HG03571 (cell line): Measurements from ENCODE around the gene EMID1.

Experiments used
- ATAC-seq: cut with Tn5 transposase; IDR thresholded peaks from one replicate; pipeline ENCODE4 v1.9.1; 2021; ENCODE audit not compliant: unreplicated experiment

Gene EMID1

DNA sequence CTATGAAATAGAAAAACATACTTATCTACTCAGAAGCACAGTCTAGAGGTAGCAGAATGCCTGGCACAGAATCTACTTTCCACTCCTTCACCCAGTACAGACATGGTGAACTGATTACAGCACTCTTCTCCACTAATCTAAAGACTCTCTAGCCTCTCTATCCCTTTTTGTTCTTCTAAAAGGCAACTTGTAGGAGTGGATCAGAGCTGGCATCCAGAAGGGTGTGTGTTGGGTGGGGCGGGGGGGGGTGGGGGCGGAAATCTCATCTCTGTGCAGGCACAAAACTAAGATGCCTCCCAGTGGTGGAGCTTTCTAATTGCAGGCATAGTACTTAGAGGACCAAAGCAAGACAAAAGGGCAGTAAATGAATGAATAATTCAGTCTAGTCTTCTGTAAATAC lies 11.5 kb upstream of the EMID1 start:
- ATAC-seq, result no peak

DNA sequence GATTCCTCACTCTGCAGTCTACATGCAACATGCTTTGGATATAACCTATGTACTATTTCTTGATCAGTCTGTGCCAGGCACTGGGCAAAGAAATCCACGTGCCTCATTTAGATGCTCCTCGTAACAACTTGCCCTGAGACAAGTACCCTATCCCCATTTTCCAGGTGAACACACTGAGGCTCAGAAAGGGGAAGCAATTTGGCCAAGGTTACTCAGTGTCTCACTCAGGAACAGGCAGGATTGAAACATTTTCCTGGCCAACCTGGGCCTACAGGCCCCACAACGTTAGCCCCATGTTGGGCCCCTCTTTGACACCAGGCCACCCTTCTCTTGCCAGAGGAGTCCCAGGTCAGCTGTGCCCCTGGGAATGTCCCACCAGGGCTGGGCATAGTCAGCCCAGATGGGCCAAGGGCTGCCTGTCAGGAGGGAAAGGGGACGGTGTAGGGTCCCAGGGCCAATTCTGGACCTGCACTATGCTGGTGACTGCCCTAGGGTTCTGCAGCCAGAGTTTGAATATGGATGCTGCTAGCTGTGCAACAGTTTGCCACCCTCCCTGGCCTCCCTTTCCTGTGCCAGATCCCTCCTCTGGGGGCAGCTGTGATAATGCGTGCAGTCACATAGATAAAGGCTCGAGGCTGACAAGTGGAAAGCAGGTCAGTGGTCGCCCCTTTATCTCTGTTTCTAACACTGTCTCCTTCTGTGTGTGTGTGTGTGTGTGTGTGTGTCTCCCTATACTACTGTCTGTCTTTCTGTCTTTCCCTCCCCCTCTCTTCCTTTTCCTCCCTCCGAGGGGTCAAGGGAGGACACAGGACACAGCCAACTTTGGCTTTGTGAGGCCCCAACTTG lies 10.4 kb upstream of the EMID1 start:
- no peak for ATAC-seq

- no peak for ATAC-seq
These were observed 9.6 kb upstream of the EMID1 start for GRCh38 chr22:29195964-29196666.

- ATAC-seq, result no peak
These were observed 8.6 kb upstream of the EMID1 start for GRCh38 chr22:29197096-29197495.

GRCh38 chr22:29198240-29198639 lies 7.5 kb upstream of the EMID1 start:
- no peak for ATAC-seq

DNA sequence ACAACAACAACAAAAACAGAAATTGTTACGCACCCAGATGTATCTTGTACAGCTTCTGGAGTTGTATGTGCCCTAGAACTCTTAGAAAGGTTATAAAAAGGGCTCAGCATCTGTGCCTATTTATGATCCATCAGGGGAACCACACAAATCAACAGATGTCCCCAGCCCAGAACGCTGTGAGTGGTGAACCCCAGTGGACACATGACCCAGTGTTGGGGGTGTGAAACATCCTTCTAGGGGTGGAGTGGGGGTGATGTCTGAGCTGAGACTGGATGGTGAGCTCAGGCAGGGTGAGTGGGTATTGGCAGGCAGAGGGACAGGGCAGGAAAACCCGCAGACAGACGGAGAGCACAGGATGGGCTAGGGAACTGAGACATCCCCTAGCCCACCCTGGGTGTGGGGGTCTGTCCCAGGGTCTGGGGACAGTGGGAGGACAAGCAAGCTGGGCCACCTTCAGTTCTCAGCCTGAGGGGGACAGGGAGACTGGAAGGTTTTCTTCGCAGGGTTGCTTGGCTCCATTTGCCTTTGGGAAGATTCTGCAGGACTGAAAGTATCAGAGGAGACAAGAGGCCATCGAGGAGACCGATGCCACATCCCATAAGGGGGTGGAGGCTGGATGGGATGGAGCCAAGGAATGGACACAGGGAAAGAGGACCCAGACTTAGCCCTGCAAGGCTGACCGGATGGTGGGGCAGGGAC lies 5.8 kb upstream of the EMID1 start:
- ATAC-seq, result no peak

DNA sequence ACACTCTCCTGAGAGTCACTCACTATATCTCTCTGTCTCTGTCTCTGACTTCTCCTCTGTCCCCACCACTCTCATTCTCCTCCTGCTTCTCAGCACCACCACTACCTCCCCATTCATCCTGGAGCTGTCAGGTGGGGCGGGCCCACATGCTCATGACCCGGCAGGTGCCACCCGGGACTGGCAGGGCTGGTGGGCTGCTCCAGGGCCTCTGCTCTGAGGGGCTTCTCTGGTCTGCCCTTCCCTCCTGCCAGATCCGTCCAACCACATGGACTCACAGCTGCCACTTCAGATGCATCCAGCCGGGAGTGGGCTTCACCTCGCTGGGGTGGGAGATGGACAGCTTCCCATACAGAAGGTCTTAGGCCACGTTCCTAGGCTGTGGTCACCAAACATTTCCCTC lies 4.8 kb upstream of the EMID1 start:
- no peak for ATAC-seq

DNA sequence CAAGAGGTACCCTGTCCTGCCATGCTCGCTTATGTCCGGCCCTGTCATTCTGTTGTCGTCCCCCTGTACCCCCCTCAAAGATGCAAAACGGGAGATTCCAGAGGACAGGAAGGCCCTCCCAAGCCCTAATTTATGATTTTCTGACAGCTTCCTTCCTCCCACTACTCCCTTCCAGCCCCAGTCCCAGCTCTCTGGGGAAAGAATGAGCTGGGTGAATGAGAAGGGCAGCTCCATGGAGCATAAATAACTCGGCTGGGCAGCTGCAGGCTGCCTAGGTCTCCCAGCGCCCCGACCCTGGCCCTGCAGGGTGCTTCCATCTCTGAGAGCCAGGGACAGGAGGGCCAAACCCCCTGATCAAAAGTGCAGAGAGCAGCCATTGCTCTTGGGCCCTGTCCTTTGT lies 3.9 kb upstream of the EMID1 start:
- no peak for ATAC-seq

- ATAC-seq, result peak; percentile 68
These were observed 3.2 kb upstream of the EMID1 start for GRCh38 chr22:29202212-29203192.

- no peak for ATAC-seq
These were observed 1.9 kb upstream of the EMID1 start for GRCh38 chr22:29203488-29204454.

GRCh38 chr22:29204455-29205183 lies 1.1 kb upstream of the EMID1 start:
- ATAC-seq, result no peak

GRCh38 chr22:29205252-29205593 lies 473 bp upstream of the EMID1 start:
- ATAC-seq, result no peak

DNA sequence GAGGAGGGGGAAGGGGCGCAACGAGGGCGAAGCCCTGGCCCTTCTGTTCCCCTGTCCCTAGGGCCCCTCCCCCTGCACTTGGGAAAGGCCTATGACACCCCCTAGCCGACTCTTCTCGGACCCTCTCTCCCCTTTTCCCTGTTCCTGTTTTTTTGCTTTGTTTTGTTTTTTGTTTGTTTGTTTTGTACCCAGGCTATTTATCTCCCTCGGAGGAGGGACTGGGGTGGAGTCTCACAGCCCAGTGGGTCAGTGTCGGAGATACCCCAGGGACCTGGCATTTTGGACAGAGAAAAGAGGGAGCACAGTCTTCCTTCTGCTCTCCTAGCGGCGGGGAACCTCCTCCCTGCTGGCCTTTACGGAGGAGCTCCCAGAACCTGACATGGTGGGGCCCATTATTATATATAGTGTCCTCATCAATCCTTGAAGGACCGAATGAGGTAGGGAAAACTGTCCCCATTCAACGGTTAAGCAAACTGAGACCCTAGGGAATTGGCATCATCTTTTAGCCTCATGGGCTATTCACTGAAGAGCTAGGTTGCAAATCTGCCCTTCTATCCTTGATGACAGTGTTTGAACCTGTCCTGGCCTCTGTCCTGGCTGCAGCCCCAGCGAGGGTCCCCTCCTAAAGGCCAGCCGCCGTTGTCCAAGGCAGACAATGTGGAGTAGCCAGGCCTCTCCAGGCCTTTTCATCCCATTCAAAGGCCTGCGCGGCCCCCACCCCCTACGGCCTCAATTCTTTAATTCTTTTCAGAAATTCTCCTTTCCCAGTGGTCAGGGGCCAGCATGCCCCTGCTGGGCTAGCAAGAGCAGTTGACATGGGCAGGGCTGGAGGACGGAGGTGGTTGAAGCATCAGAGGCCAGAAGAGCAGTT lies 911 bp downstream of the EMID1 start:
- no peak for ATAC-seq

DNA sequence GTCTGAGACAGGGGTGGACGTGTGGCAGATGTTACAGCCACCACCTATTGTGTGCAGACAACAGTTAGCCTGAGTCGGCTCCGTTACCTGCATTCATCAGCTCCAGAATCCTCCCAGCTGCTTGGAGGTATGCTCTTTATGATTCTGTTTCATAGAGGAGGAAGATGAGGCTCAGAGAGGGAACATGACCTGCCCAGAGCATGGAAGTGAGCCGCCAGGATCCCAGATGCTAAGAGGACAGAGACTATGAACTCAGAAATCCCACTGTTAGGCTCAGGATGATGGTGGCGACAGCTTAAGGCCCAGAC lies 1.5 kb downstream of the EMID1 start:
- ATAC-seq, result no peak

DNA sequence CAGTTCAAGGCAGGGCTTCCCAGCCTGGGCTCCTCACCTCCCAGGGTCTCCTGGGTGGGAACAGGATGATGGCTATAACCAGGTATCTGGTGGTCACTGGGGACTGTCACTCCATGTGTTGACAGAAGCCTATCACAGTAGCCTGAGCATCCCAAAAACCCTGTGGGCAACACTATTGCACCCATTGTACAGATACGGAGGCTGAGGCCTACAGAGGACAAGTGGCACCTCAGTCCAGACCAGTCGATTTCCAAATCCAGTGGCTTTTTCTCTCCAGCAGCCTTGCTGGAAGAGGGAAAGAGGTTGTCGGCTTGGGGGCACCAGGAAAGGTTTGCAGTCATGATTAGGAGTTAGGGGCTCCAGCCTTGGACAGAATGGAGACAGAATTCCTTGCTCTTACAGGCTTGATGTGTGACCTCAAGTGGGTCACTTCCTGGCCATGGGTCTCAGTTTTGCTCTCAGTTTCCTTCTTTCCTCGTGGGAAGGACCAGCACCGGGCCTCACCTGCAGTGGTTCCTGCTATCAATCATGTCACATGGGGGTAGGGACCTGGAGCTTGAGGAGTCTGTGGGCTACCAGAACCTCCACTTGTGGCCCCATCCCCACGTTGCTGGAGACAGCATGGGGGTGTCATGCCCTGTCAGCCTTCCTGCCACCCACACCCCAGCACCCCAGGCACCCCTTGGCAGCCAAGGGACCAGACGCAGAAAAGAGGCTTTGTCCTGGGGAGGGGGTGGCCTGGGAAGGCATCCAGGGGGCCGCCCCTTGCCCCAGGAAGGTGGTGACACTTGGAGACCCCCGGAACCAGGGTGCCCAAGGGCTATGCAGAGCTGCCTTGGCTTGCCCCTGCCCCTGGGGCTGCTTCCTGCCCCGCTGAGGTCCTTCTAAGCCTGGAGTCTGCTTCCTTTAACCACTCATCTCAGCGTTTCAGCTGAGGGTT lies 2.1 kb downstream of the EMID1 start:
- ATAC-seq, result no peak

- no peak for ATAC-seq
These were observed 2.8 kb downstream of the EMID1 start for GRCh38 chr22:29208502-29208862.
